OCI-LY7 (cell line): ENCODE measurements around the gene WRAP73. TPM values are rescaled to one million over a fixed set of nuclear protein-coding genes. Genes with fewer than 3 reads are reported as not detected.

Source experiments
- BruUV-seq: library from RNA; stranded (reverse); fragments of 400-500 nt; replicated peaks from 2 replicates; lab custom pipeline; 2021; lab: Mats Ljungman, UMichigan
- CTCF ChIA-PET: fragments of 300-600 bp; sonication (Branson Sonifier 250); formaldehyde crosslinking; loops from one replicate; lab custom pipeline; 2022; ENCODE audit warnings: antibody characterized with exemption; ENCODE audit not compliant: unreplicated experiment; lab: Charles Lee
- POLR2A ChIA-PET: fragments of 300-600 bp; sonication (Branson Sonifier 250); formaldehyde crosslinking; loops from one replicate; lab custom pipeline; 2022; ENCODE audit warnings: antibody characterized with exemption; lab: Charles Lee
- DNase-seq: peaks from one replicate; pipeline ENCODE4 v3.0.0-alpha.2; 2015; ENCODE audit warnings: low spot score
- H2AFZ ChIP-seq: fragments of 200-600 bp; sonication (generic), shearing (Covaris generic); 2 replicates; pipeline ENCODE4 v1.6.1; 2014; ENCODE audit warnings: mild to moderate bottlenecking, antibody characterized with exemption, low read length, moderate library complexity
- H3K27ac ChIP-seq: fragments of 200-600 bp; sonication (generic); 2 replicates; pipeline ENCODE4 v1.5.1; 2014; ENCODE audit warnings: mixed run types, low read depth, mild to moderate bottlenecking, moderate library complexity, low read length, inconsistent platforms; ENCODE audit not compliant: poor library complexity, severe bottlenecking
- H3K36me3 ChIP-seq: fragments of 200-600 bp; sonication (generic); 2 replicates; pipeline ENCODE4 v1.6.1; 2014; ENCODE audit warnings: mild to moderate bottlenecking, antibody characterized with exemption, low read length, moderate library complexity, mixed read lengths; ENCODE audit not compliant: insufficient read depth
- H3K4me1 ChIP-seq: fragments of 200-600 bp; sonication (generic); 2 replicates; pipeline ENCODE4 v1.5.1; 2014; ENCODE audit warnings: mild to moderate bottlenecking, low read length; ENCODE audit not compliant: insufficient read depth, poor library complexity, severe bottlenecking
- H3K4me2 ChIP-seq: fragments of 200-600 bp; sonication (generic); 2 replicates; pipeline ENCODE4 v1.6.1; 2014; ENCODE audit warnings: mild to moderate bottlenecking, low read length
- H3K4me3 ChIP-seq: fragments of 200-600 bp; sonication (generic); 2 replicates; pipeline ENCODE4 v1.5.1; 2014; ENCODE audit warnings: mild to moderate bottlenecking, low read depth, low read length; ENCODE audit not compliant: poor library complexity, severe bottlenecking
- H3K79me2 ChIP-seq: fragments of 200-600 bp; sonication (generic); 2 replicates; pipeline ENCODE4 v1.6.1; 2016; ENCODE audit warnings: low read depth, mild to moderate bottlenecking, low read length, moderate library complexity, mixed read lengths; ENCODE audit not compliant: insufficient read depth
- H3K9me2 ChIP-seq: fragments of 200-600 bp; sonication (generic); 2 replicates; pipeline ENCODE4 v1.6.1; 2016; ENCODE audit warnings: mild to moderate bottlenecking, low read length, mixed read lengths; ENCODE audit not compliant: insufficient read depth
- H3K9me3 ChIP-seq: fragments of 200-600 bp; sonication (generic); 2 replicates; pipeline ENCODE4 v1.6.1; 2014; ENCODE audit warnings: mild to moderate bottlenecking, mixed run types, low read length, mixed read lengths
- H4K20me1 ChIP-seq: fragments of 200-600 bp; sonication (generic); 2 replicates; pipeline ENCODE4 v1.6.1; 2014; ENCODE audit warnings: mild to moderate bottlenecking, antibody characterized with exemption, low read length, moderate library complexity, mixed read lengths; ENCODE audit not compliant: insufficient read depth
- CTCF ChIP-seq: fragments of 200-600 bp; sonication (generic); conservative IDR thresholded peaks from 2 replicates; pipeline ENCODE4 v1.5.1; 2014; ENCODE audit warnings: mild to moderate bottlenecking, antibody characterized with exemption, low read length, moderate library complexity, mixed read lengths
- EZH2phosphoT487 ChIP-seq: fragments of 200-600 bp; sonication (generic); IDR thresholded peaks from 2 replicates; pipeline ENCODE4 v1.6.1; 2018; ENCODE audit warnings: low read depth, borderline replicate concordance, mild to moderate bottlenecking, mixed run types, antibody characterized with exemption, low read length, moderate library complexity, mixed read lengths
- intact Hi-C: fragments of 100-400 bp; cut with micrococcal nuclease; formaldehyde crosslinking; loops from one replicate; pipeline ENCODE4 v1.10.0; 2022; ENCODE audit not compliant: unreplicated experiment
- total RNA-seq, 2 experiments: library from RNA; depleted of rRNA in 1 of 2; stranded (reverse); fragments of >200 nt in 1 of 2; shearing (Covaris generic) in 1 of 2; gene quantifications; 2 replicates each; pipeline ENCODE4 v1.2.3, GENCODE V29; 2014 to 2022

The WRAP73 gene
- total RNA-seq, 2 experiments from 2014 or later = 34.7 to 40.0 TPM

GRCh38 chr1:3641046-3641760 is 8.7 kb downstream of the WRAP73 start:
- no peaks in the 10 kb centered on the region for H3K9me3 ChIP-seq
- TF ChIP-seq EZH2phosphoT487 = no peak
- intact Hi-C loops = no loop called here
- no peak overlapping the region for H3K4me2 ChIP-seq
- no peaks in the 10 kb centered on the region for H4K20me1 ChIP-seq
- ChIA-PET POLR2A (no interaction called here), CTCF (no interaction called here)
- H2AFZ ChIP-seq = no peak overlapping the region
- H3K27ac ChIP-seq = no peak overlapping the region
- H3K4me1 ChIP-seq = no peaks in the 10 kb centered on the region
- peaks cover 37% of the 10 kb centered on the region; the same call in 1 of the 2 replicates for H3K36me3 ChIP-seq
- DNase-seq = no peak
- H3K4me3 ChIP-seq = no peak overlapping the region
- no peaks in the 10 kb centered on the region for H3K79me2 ChIP-seq
- no peaks in the 10 kb centered on the region for H3K9me2 ChIP-seq
- no TSS peak for BruUV-seq

GRCh38 chr1:3640121-3640837 is 9.6 kb downstream of the WRAP73 start:
- Histone ChIP-seq H2AFZ (no peak overlapping the region), H4K20me1 (no peaks in the 10 kb centered on the region), H3K4me2 (no peak overlapping the region), H3K27ac (no peak overlapping the region), H3K9me3 (no peaks in the 10 kb centered on the region), H3K4me3 (no peak overlapping the region), H3K36me3 (peaks cover 38% of the 10 kb centered on the region), H3K4me1 (no peaks in the 10 kb centered on the region), H3K9me2 (no peaks in the 10 kb centered on the region), H3K79me2 (no peaks in the 10 kb centered on the region)
- no peak for DNase-seq
- ChIA-PET POLR2A (no interaction called here), CTCF (no interaction called here)
- BruUV-seq = no TSS peak
- intact Hi-C loops = no loop called here
- TF ChIP-seq CTCF (no peak), EZH2phosphoT487 (no peak)

- POLR2A ChIA-PET = no interaction called here
- no peak for DNase-seq
- H3K4me2 ChIP-seq = no peak overlapping the region
- H3K79me2 ChIP-seq = no peaks in the 10 kb centered on the region
- H3K36me3 ChIP-seq = peaks cover 39% of the 10 kb centered on the region
- H3K9me2 ChIP-seq = no peaks in the 10 kb centered on the region
- H3K9me3 ChIP-seq = no peaks in the 10 kb centered on the region
- TF ChIP-seq CTCF = no peak
- no peaks in the 10 kb centered on the region for H4K20me1 ChIP-seq
- intact Hi-C loops = no loop called here
- no peak overlapping the region for H3K4me3 ChIP-seq
- H3K27ac ChIP-seq = no peak overlapping the region
- no peak overlapping the region for H2AFZ ChIP-seq
- no TSS peak for BruUV-seq
- H3K4me1 ChIP-seq = no peaks in the 10 kb centered on the region
- CTCF ChIA-PET = no interaction called here
Measured at GRCh38 chr1:3639397-3639911, 10.4 kb downstream of the WRAP73 start.
